OCI-LY3 (cell line): Measurements from ENCODE around the gene THBS2.

ENCODE experiments used
- H2AFZ ChIP-seq: fragments of 200-600, 300-600 bp; shearing (Covaris generic); 2 replicates; pipeline ENCODE4 v1.6.0; 2014; ENCODE audit warnings: antibody characterized with exemption, low read depth, low read length
- H3K27ac ChIP-seq: fragments of 200-600, 300-600 bp; sonication (generic); 2 replicates; pipeline ENCODE4 v1.5.1; 2014; ENCODE audit warnings: mild to moderate bottlenecking, low read length, moderate library complexity, mixed read lengths
- H3K27me3 ChIP-seq: fragments of 200-600, 300-600 bp; sonication (generic); 2 replicates; pipeline ENCODE4 v1.6.1; 2014; ENCODE audit warnings: low read depth, low read length, mixed read lengths
- H3K36me3 ChIP-seq: fragments of 200-600, 300-600 bp; sonication (generic); replicated peaks from 2 replicates; pipeline ENCODE3; 2014; ENCODE audit warnings: low read depth, low read length, mixed read lengths
- H3K4me1 ChIP-seq: fragments of 300-600, 200-600 bp; sonication (generic); 2 replicates; pipeline ENCODE4 v1.6.1; 2014; ENCODE audit warnings: low read length, mixed read lengths
- H3K4me2 ChIP-seq: fragments of 200-600, 300-600 bp; sonication (generic); 2 replicates; pipeline ENCODE4 v1.6.1; 2014; ENCODE audit warnings: low read length, mixed read lengths
- H3K4me3 ChIP-seq: fragments of 300-600, 200-600 bp; sonication (generic); 2 replicates; pipeline ENCODE4 v1.5.1; 2014; ENCODE audit warnings: antibody characterized with exemption, mild to moderate bottlenecking, low read length, moderate library complexity
- H3K79me2 ChIP-seq: fragments of 300-600, 200-600 bp; shearing (Covaris generic); 2 replicates; pipeline ENCODE4 v1.6.1; 2014; ENCODE audit warnings: mild to moderate bottlenecking, low read length, mixed read lengths
- H3K9ac ChIP-seq: fragments of 300-600, 200-600 bp; shearing (Covaris generic); 2 replicates; pipeline ENCODE4 v1.6.0; 2014; ENCODE audit warnings: mild to moderate bottlenecking, low read length, moderate library complexity
- H3K9me3 ChIP-seq: fragments of 200-600, 300-600 bp; shearing (Covaris generic); 2 replicates; pipeline ENCODE4 v1.6.1; 2014; ENCODE audit warnings: low read length, mixed read lengths; ENCODE audit not compliant: insufficient read depth
- H4K20me1 ChIP-seq: fragments of 200-600, 300-600 bp; sonication (generic); 2 replicates; pipeline ENCODE4 v1.6.1; 2016; ENCODE audit warnings: low read length, mixed read lengths; ENCODE audit not compliant: insufficient read depth
- CTCF ChIP-seq: fragments of 200-600, 300-600 bp; sonication (generic); IDR thresholded peaks from 2 replicates; pipeline ENCODE4 v1.5.1; 2014; ENCODE audit warnings: antibody characterized with exemption, low read length, low read depth
- EZH2phosphoT487 ChIP-seq: fragments of 200-600 bp; shearing (Covaris generic); IDR thresholded peaks from 2 replicates; pipeline ENCODE4 v1.6.1; 2018; ENCODE audit warnings: antibody characterized with exemption, mixed run types, low read depth

Gene THBS2

GRCh38 chr6:169249057-169249456 is 4.6 kb downstream of the THBS2 start:
- Histone ChIP-seq H3K4me2 (no peak overlapping the region), H2AFZ (no peak overlapping the region), H3K9ac (no peak overlapping the region), H3K4me1 (no peaks in the 10 kb centered on the region), H3K4me3 (no peak overlapping the region), H3K9me3 (no peaks in the 10 kb centered on the region), H4K20me1 (no peaks in the 10 kb centered on the region), H3K27me3 (no peaks in the 10 kb centered on the region), H3K36me3 (no peaks in the 10 kb centered on the region), H3K79me2 (no peaks in the 10 kb centered on the region), H3K27ac (no peak overlapping the region)
- TF ChIP-seq CTCF: no peak
- no peak for TF ChIP-seq EZH2phosphoT487

- H3K36me3 ChIP-seq: no peaks in the 10 kb centered on the region
- no peaks in the 10 kb centered on the region for H3K79me2 ChIP-seq
- H2AFZ ChIP-seq: no peak overlapping the region
- H3K27me3 ChIP-seq: no peaks in the 10 kb centered on the region
- H3K4me3 ChIP-seq: no peak overlapping the region
- H3K27ac ChIP-seq: no peak overlapping the region
- no peaks in the 10 kb centered on the region for H3K4me1 ChIP-seq
- TF ChIP-seq EZH2phosphoT487 (no peak), CTCF (no peak)
- H3K9me3 ChIP-seq: no peaks in the 10 kb centered on the region
- no peaks in the 10 kb centered on the region for H4K20me1 ChIP-seq
- no peak overlapping the region for H3K4me2 ChIP-seq
- no peak overlapping the region for H3K9ac ChIP-seq
Observed at GRCh38 chr6:169248521-169248971, 5.1 kb downstream of the THBS2 start.

- no peak for TF ChIP-seq CTCF
- TF ChIP-seq EZH2phosphoT487: no peak
- Histone ChIP-seq H3K27me3 (no peaks in the 10 kb centered on the region), H3K4me2 (no peak overlapping the region), H3K79me2 (no peaks in the 10 kb centered on the region), H3K27ac (no peak overlapping the region), H3K36me3 (no peaks in the 10 kb centered on the region), H3K9ac (no peak overlapping the region), H3K4me1 (no peaks in the 10 kb centered on the region), H2AFZ (no peak overlapping the region), H3K4me3 (no peak overlapping the region), H4K20me1 (no peaks in the 10 kb centered on the region), H3K9me3 (no peaks in the 10 kb centered on the region)
Observed at GRCh38 chr6:169247991-169248390, 5.7 kb downstream of the THBS2 start.

- Histone ChIP-seq H3K79me2 (no peaks in the 10 kb centered on the region), H4K20me1 (no peaks in the 10 kb centered on the region), H3K27me3 (no peaks in the 10 kb centered on the region), H3K4me1 (no peaks in the 10 kb centered on the region), H3K4me3 (no peak overlapping the region), H3K36me3 (no peaks in the 10 kb centered on the region), H3K4me2 (no peak overlapping the region), H3K9me3 (no peaks in the 10 kb centered on the region), H2AFZ (no peak overlapping the region), H3K27ac (no peak overlapping the region), H3K9ac (no peak overlapping the region)
- TF ChIP-seq CTCF (no peak), EZH2phosphoT487 (no peak)
Observed at GRCh38 chr6:169247419-169247818, 6.2 kb downstream of the THBS2 start.
